Measurements from ENCODE around the gene TRIM17. TPM values are rescaled to one million over a fixed set of nuclear protein-coding genes. Genes with fewer than 3 reads are reported as not detected.

Gene TRIM17
- total and polyA plus RNA-seq, 2 experiments from 2014 or later = 0.86 to 1.1 TPM

DNA sequence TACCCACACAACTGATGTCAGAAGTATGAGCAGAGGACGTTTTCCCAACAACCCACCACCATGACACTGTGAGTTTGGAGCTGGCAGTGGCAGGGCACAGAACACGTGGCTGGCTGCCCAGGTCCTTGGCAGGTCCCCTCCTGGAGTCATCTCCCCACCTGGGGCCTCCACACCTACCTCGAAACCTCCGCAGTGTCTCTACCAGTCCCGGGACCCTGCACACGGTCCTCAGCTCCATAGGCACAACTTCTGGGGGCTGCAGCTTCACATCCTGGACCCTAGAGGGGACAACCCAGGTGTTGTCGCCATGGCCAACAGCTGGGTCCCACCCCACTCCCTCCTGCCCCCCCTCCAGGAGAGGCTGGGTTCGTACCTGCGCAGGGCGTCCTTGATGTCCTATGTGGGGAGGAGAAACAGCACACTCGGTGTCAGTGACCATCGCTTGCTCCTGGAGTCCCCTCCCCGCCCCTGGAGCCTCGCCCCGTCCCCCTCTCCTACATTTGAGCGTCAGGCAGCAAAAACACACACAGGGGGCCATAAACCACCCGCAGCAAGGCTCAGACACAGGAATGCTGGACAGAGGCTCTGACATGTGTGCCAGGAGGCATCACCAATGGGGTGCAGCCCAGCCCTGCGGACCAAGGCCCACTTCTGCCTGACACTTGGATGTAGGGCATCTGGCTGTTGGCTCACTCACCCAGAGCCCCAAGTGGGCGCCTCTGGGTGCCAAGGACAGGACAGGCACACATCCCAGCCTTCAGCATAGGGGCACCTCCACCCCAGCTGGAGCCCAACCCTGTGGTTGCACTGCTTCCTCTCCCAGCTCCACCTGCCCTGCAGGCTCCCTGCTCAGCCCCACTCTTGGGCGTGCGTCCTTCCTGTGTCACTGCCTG lies 19.6 kb downstream of the TRIM17 start:
- no peaks in the 10 kb centered on the region for H3K9me2 ChIP-seq (ENCODE audit: insufficient read depth)

More for the DNA sequence above, 19.6 kb downstream of the TRIM17 start:
- H3K27ac Mint-ChIP-seq = no peak overlapping the region
- peaks cover 8% of the 10 kb centered on the region for H3K27me3 Mint-ChIP-seq (ENCODE audit: insufficient read depth, low read depth, poor library complexity)
- no peak overlapping the region for H3K27ac ChIP-seq (ENCODE audit: low read depth)
- no peaks in the 10 kb centered on the region for H3K4me1 ChIP-seq (ENCODE audit: insufficient read depth)
- H3K79me2 ChIP-seq (replicated peaks; ENCODE audit: insufficient read depth) = peaks cover 2% of the 10 kb centered on the region; the same call in 1 of the 2 replicates
- no peaks in the 10 kb centered on the region for H3K27me3 ChIP-seq (ENCODE audit: insufficient read depth)
- H3K36me3 ChIP-seq (ENCODE audit: insufficient read depth) = no peaks in the 10 kb centered on the region; the same call in 1 of the 2 replicates
- ATAC-seq = no peak
- H3K4me1 Mint-ChIP-seq = peaks cover under 1% of the 10 kb centered on the region; the same call in 1 of the 3 replicates
- no peak for TF ChIP-seq STAT1 (IDR thresholded peaks at IDR 0.05; ENCODE audit: unreplicated experiment)
- no peak for TF ChIP-seq NANOG (IDR thresholded peaks at IDR 0.05; ENCODE audit: borderline replicate concordance)
- TF ChIP-seq EZH2 (IDR thresholded peaks at IDR 0.05; ENCODE audit: low read depth, unreplicated experiment) = no peak
- TF ChIP-seq ZNF331 (CRISPR knock-in tag; IDR thresholded peaks at IDR 0.05; ENCODE audit: low read depth) = no peak
- no peak for TF ChIP-seq CREB1 (CRISPR knock-in tag; IDR thresholded peaks at IDR 0.05; ENCODE audit: low read depth)
- TF ChIP-seq POLR2AphosphoS5 (IDR thresholded peaks at IDR 0.05; ENCODE audit: low read depth) = no peak
- no peak for TF ChIP-seq REST (IDR thresholded peaks at IDR 0.05; ENCODE audit: unreplicated experiment)
- no peak for TF ChIP-seq JUNB (IDR thresholded peaks at IDR 0.05; ENCODE audit: unreplicated experiment)
- TF ChIP-seq, protein P1, sequence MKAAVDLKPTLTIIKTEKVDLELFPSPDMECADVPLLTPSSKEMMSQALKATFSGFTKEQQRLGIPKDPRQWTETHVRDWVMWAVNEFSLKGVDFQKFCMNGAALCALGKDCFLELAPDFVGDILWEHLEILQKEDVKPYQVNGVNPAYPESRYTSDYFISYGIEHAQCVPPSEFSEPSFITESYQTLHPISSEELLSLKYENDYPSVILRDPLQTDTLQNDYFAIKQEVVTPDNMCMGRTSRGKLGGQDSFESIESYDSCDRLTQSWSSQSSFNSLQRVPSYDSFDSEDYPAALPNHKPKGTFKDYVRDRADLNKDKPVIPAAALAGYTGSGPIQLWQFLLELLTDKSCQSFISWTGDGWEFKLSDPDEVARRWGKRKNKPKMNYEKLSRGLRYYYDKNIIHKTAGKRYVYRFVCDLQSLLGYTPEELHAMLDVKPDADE (IDR thresholded peaks at IDR 0.05) = no peak
- TF ChIP-seq, protein P2, sequence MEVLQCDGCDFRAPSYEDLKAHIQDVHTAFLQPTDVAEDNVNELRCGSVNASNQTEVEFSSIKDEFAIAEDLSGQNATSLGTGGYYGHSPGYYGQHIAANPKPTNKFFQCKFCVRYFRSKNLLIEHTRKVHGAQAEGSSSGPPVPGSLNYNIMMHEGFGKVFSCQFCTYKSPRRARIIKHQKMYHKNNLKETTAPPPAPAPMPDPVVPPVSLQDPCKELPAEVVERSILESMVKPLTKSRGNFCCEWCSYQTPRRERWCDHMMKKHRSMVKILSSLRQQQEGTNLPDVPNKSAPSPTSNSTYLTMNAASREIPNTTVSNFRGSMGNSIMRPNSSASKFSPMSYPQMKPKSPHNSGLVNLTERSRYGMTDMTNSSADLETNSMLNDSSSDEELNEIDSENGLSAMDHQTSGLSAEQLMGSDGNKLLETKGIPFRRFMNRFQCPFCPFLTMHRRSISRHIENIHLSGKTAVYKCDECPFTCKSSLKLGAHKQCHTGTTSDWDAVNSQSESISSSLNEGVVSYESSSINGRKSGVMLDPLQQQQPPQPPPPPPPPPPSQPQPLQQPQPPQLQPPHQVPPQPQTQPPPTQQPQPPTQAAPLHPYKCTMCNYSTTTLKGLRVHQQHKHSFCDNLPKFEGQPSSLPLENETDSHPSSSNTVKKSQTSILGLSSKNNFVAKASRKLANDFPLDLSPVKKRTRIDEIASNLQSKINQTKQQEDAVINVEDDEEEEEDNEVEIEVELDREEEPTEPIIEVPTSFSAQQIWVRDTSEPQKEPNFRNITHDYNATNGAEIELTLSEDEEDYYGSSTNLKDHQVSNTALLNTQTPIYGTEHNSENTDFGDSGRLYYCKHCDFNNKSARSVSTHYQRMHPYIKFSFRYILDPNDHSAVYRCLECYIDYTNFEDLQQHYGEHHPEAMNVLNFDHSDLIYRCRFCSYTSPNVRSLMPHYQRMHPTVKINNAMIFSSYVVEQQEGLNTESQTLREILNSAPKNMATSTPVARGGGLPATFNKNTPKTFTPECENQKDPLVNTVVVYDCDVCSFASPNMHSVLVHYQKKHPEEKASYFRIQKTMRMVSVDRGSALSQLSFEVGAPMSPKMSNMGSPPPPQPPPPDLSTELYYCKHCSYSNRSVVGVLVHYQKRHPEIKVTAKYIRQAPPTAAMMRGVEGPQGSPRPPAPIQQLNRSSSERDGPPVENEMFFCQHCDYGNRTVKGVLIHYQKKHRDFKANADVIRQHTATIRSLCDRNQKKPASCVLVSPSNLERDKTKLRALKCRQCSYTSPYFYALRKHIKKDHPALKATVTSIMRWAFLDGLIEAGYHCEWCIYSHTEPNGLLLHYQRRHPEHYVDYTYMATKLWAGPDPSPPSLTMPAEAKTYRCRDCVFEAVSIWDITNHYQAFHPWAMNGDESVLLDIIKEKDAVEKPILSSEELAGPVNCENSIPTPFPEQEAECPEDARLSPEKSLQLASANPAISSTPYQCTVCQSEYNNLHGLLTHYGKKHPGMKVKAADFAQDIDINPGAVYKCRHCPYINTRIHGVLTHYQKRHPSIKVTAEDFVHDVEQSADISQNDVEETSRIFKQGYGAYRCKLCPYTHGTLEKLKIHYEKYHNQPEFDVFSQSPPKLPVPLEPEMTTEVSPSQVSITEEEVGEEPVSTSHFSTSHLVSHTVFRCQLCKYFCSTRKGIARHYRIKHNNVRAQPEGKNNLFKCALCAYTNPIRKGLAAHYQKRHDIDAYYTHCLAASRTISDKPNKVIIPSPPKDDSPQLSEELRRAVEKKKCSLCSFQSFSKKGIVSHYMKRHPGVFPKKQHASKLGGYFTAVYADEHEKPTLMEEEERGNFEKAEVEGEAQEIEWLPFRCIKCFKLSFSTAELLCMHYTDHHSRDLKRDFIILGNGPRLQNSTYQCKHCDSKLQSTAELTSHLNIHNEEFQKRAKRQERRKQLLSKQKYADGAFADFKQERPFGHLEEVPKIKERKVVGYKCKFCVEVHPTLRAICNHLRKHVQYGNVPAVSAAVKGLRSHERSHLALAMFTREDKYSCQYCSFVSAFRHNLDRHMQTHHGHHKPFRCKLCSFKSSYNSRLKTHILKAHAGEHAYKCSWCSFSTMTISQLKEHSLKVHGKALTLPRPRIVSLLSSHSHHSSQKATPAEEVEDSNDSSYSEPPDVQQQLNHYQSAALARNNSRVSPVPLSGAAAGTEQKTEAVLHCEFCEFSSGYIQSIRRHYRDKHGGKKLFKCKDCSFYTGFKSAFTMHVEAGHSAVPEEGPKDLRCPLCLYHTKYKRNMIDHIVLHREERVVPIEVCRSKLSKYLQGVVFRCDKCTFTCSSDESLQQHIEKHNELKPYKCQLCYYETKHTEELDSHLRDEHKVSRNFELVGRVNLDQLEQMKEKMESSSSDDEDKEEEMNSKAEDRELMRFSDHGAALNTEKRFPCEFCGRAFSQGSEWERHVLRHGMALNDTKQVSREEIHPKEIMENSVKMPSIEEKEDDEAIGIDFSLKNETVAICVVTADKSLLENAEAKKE (CRISPR knock-in tag; IDR thresholded peaks at IDR 0.05) = no peak
- no peak for TF ChIP-seq CTCF (conservative IDR thresholded peaks at IDR 0.05; ENCODE audit: low read depth in 2 of 2)
- TF ChIP-seq EZH2phosphoT487 (IDR thresholded peaks at IDR 0.05; ENCODE audit: unreplicated experiment) = no peak
- no peak for TF ChIP-seq ZNF114 (CRISPR knock-in tag; IDR thresholded peaks at IDR 0.05)
- no peak for DNase-seq (ENCODE audit: low spot score)
- no peaks in the 10 kb centered on the region for H3K9me3 Mint-ChIP-seq
- no peak overlapping the region for H3K4me2 ChIP-seq
- no peak overlapping the region; the same call in 2 of the 3 replicates for H3K4me3 Mint-ChIP-seq
- no peaks in the 10 kb centered on the region for H3F3A ChIP-seq (replicated peaks; ENCODE audit: low read depth)
- H3K4me3 ChIP-seq = no peak overlapping the region
- no peak overlapping the region for H2AFZ ChIP-seq
- H3K36me3 Mint-ChIP-seq (ENCODE audit: low read depth) = peaks cover 53% of the 10 kb centered on the region
- peaks cover 5% of the 10 kb centered on the region for H4K20me1 ChIP-seq (replicated peaks; ENCODE audit: insufficient read depth)
